Measurements from ENCODE around the gene ZGPAT.

The ZGPAT gene

GRCh38 chr20:63678667-63679465 is 29.0 kb upstream of the ZGPAT start:
- DNase-seq (ENCODE audit: low read depth in 2 of 2): no peak

DNA sequence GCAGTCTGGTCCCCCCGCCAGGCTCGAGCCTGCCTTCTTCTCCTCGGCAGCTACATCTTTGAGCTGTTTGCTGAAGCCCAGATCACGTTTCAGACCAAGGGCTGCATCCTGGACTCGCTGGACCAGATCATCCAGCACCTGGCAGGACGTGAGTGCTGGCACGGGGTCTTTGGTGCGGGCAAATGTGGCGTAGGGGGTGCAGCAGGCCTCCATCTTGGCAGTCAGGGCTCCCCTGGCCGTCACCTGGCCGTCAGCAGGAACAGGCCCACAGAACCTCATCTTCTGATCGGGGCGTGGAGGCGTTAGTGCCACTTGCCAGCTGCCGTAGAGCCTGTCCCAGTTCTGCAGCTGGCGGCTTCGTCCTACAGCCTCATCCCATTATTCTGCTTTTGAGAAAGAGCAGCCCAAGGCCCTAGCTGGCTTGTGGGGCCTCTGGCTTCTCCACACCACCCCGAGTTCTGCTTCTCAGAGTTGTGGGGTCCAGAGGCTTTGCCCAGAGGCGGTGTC is 28.0 kb upstream of the ZGPAT start:
- DNase-seq (ENCODE audit: low read depth in 2 of 2): no peak

GRCh38 chr20:63680427-63680826 is 27.4 kb upstream of the ZGPAT start:
- no peak for DNase-seq (ENCODE audit: low read depth in 2 of 2)

GRCh38 chr20:63680857-63681608 is 26.8 kb upstream of the ZGPAT start:
- no peak for DNase-seq (ENCODE audit: low read depth in 2 of 2)

DNA sequence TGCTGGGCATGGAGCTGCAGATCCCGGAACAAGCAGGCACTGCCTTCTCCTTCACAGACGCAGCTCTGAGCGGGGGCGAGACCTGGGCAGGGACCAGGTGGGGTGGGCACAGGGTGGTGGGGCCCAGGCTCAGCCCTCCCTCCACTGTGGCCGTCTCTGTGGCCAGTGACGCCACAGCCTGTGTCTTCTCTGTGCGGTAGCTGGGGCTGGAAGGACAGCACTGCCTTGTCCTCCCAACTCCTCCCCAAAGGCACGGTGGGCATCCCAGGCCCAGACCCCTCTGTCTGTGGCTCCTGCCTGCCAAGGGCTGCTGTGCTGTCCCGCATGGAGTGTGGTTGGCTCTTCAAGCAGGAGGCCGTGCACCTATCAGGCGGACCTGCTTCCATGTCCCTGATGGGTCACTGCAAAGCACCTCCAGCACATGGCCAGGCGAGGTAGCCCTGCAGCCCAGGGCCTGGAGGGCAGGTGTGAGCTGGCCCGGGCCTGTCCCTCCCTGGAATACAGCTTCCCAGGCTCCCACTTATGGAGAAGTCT is 26.2 kb upstream of the ZGPAT start:
- DNase-seq (ENCODE audit: low read depth in 2 of 2): no peak

- no peak for DNase-seq (ENCODE audit: low read depth in 2 of 2)
These were observed 25.3 kb upstream of the ZGPAT start for GRCh38 chr20:63682384-63683139.

DNA sequence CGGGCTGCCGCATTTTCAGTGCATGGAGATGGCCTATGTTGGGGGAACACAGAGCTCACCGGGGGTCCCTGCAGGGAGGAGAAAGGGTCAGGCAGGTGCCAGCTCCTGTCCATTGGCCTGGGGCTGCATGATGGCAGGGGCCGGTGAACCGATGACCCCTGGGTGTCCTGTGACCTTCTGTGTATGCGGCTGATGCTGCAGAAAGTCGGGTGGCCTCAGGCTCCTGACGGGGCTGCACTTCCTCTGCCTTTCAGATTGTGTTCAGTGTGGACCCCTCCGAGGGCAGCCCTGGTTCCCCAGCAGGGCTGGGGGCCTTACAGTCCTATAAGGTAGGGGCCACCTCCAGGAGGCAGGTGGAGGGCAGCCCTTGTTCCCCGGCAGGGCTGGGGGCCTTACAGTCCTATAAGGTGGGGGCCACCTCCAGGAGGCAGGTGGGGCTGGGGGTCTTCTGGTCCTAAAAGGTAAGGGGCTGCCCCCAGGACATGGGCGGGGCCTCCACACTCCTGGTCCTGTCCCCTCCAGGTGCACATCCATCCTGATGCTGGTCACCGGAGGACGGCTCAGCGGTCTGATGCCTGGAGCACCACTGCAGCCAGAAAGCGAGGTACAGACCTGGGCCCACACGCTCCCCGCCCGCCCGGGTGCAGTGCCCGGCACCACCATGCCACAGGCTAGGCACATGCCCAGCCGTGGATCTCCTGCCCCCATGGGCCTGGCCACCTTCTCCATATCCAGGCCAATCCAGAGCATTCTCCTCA is 22.4 kb upstream of the ZGPAT start:
- DNase-seq (ENCODE audit: low read depth in 2 of 2): no peak

- DNase-seq (ENCODE audit: low read depth in 2 of 2): no peak
These were observed 21.7 kb upstream of the ZGPAT start for GRCh38 chr20:63686094-63686491.

DNA sequence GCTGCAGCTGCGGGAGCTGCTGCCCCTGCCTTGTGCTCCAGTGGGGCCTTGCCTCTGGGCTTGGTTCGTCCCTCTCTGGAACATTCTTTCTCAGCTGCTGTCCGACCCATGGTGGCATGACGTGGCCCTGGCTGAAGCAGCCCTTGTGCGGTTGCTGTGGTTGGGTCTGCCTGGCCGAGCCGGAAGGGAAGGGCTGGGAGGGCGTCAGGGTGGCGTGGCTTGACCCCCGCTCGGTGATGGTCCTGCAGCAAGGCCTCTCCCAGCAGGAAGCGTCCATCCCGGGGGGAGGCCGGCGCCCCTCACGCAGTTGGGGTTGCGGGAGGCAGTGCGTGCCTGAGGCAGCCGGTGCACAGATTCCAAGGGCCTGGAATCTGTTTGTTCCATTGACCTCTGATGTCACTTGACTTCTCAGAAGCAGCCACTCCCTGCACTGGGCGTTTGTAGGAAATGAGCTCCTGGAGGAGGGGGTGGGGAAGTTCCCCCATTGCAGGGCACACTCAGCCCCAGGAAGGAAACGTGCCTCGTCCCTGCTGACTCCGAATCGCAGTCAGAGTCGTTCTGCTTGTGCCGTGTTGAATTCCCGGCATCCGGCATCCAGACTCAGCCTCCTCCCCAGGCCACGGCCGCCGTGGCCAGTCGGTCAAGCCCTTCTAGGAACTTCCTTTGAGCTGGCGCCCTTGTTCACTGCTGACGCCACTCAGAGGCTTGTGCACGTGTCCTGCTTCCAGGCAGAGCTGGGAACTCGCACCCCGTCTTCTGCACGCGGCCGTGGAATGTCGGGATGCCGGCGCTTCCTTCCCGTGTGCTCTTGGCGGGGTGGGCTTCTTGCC is 21.1 kb upstream of the ZGPAT start:
- DNase-seq (ENCODE audit: low read depth in 2 of 2): no peak

DNA sequence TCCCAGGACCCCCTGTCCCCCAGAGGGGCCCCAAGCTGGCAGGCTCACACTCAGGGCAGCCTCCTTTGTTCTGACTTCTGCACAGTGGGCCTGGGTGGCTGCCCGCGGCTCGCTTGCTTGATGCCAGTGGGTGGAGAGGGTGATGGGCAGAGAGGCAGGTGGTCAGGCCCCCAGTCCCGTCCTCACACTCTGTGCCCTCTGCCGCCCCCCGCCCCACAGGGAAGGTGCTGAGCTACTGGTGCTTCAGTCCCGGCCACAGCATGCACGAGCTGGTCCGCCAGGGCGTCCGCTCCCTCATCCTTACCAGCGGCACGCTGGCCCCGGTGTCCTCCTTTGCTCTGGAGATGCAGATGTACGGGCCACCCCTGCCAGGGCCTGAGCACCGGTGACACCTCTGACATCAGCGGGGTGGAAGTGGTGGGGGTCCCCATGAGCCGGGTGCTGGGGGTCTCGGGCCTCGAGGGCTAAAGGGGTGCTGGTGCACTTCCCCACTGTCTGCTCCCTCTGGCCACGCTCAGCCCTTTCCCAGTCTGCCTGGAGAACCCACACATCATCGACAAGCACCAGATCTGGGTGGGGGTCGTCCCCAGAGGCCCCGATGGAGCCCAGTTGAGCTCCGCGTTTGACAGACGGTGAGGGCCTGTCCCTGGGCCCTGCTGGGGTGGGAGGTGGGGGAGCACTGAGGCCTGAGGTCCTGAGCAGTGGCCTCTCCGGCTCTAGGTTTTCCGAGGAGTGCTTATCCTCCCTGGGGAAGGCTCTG is 20.2 kb upstream of the ZGPAT start:
- no peak for DNase-seq (ENCODE audit: low read depth in 2 of 2)

DNA sequence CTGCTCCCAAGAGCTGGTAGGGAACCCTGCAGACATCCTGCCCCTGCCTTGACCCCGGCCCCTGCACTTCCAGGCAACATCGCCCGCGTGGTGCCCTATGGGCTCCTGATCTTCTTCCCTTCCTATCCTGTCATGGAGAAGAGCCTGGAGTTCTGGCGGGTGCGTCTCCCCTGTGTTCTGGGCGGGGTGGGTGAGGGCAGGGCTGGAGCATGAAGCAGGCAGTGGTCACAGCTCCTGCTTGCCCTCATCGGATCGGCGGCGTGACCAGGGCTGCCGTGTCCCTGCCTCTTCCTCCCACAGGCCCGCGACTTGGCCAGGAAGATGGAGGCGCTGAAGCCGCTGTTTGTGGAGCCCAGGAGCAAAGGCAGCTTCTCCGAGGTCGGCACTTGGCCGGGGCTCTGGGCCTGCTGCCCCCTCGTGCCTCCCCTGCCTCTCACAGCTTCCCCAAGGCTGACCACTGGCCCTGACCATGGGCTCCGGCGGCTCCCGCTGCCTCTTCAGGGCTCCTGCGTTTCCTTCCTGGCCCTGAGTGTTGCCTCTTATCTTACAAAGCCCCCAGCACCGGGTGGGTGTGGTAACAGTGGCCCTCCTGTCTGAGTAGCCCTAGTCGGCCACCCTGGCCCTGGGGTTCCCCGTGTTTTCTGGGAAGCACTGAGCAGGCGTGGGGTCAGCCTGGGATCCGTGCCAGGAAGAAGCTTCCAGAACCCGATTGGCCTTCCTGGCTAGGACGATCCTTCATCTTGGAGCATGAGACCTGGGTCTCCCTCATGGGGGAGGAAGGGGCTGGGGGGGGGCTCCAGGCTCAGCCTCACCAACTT is 19.4 kb upstream of the ZGPAT start:
- DNase-seq (ENCODE audit: low read depth in 2 of 2): no peak

GRCh38 chr20:63689046-63690002 is 18.5 kb upstream of the ZGPAT start:
- DNase-seq (ENCODE audit: low read depth in 2 of 2): no peak

DNA sequence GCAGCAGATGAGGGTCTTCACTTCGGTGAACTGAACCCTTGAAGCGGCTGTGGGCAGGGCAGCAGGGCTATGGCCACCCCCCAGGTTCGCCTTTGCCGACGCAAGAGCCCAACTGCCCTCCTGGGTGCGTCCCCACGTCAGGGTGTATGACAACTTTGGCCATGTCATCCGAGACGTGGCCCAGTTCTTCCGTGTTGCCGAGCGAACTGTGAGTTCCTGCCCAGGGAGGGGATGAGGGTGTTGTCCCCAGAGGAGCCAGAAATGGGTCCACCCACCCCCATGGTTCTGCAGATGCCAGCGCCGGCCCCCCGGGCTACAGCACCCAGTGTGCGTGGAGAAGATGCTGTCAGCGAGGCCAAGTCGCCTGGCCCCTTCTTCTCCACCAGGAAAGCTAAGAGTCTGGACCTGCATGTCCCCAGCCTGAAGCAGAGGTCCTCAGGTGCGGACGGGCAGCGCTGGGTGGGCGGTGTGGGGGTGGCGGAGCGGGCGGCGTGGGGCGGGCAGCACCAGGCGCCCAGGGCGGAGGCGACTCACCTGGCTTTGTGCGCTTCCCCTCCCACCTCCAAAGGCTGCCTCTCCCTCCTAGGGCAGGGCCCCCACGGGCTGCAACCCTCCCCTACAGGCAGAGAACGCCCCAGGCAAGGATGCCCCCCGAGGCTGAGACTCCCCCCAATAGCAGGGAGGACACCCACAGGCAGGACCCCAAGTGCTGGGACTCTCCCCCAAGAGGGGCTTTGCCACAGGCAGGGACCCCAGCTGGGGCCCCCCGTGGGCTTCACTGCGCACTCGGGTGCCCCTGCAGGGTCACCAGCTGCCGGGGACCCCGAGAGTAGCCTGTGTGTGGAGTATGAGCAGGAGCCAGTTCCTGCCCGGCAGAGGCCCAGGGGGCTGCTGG is 17.6 kb upstream of the ZGPAT start:
- no peak for DNase-seq (ENCODE audit: low read depth in 2 of 2)

DNA sequence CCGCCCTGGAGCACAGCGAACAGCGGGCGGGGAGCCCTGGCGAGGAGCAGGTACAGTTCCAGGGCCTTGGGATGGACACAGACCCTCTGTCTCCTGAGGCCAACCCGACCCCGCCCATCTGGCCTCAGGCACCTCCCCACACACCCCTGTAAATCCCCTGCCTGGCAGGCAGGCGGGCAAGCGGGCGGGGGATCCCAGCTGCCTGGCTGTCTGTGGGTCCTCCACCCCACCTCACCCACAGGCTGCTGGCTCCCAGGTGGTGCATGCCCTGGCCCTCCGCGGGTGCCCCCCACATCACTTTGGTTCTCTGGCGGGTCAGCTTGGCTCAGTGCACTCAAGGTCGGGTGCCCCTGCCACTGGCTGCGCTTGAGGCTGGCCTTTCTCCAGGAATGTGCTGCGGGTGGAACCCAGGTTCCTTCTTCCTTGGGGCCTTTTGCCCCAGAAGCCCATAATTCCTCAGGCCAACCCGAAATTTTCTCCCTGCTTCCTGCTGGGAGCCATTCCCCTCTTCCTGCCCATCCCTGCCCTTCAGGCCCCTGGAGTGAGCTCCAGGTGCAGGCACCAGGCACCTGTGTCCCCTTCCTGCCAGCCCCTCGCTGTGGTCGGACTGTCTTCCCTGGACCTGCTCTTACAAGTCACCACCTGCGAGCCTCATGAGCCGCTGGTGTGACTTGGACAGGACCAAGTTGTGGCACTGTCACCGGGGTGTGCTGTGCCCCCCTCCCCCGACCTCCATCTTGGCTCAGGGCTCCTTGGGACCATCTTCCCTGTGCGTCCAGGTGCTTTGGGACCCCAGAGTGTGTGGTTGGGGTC is 16.7 kb upstream of the ZGPAT start:
- DNase-seq (ENCODE audit: low read depth in 2 of 2): no peak

GRCh38 chr20:63691711-63692435 is 16.0 kb upstream of the ZGPAT start:
- no peak for DNase-seq (ENCODE audit: low read depth in 2 of 2)
